ENCODE measurements around the gene RNU6-1. TPM values are rescaled to one million over a fixed set of nuclear protein-coding genes. Genes with fewer than 3 reads are reported as not detected.
A peak's percentile ranks its signal among the peaks of the same experiment; 100 is the strongest.

The RNU6-1 gene
- polyA plus RNA-seq, 1 of the 3 experiments (the other 2 are of a cell fraction): not detected

GRCh38 chr15:67813104-67813634 lies 26.7 kb downstream of the RNU6-1 start:
- ChIA-PET POLR2A (interaction anchor here (0.9 kb wide), 1 partner anchor 11 kb away, joined by 4 read pairs; no protein-coding TSS in a partner anchor), CTCF (no interaction called here)
- no peaks in the 10 kb centered on the region for H3K79me2 ChIP-seq (ENCODE audit: insufficient read depth)
- WGBS (ENCODE audit: low lambda C conversion rate): 88% methylated on average over 3 of the region's 3 CpGs
- no peaks in the 10 kb centered on the region for H3K9me3 ChIP-seq
- no peaks in the 10 kb centered on the region for H3F3A ChIP-seq (replicated peaks; ENCODE audit: insufficient read depth)
- no peak overlapping the region for H2AFZ ChIP-seq (ENCODE audit: low read depth)
- TF ChIP-seq GABPA (IDR thresholded peaks at IDR 0.05; ENCODE audit: low read depth) (no peak), TCF12 (IDR thresholded peaks at IDR 0.05) (no peak), REST (IDR thresholded peaks at IDR 0.05; ENCODE audit: low read depth, low read length) (no peak), ZBTB33 (IDR thresholded peaks at IDR 0.05; ENCODE audit: borderline replicate concordance, low read depth) (no peak), FOXJ3 (CRISPR knock-in tag; IDR thresholded peaks at IDR 0.05) (no peak), RXRA (IDR thresholded peaks at IDR 0.05; ENCODE audit: borderline replicate concordance, low read depth) (no peak), RCOR1 (IDR thresholded peaks at IDR 0.05; ENCODE audit: low read length) (no peak), MEF2A (IDR thresholded peaks at IDR 0.05; ENCODE audit: borderline replicate concordance, low read depth) (no peak), CHD2 (IDR thresholded peaks at IDR 0.05; ENCODE audit: low read length, partially characterized antibody) (no peak), USF1 (IDR thresholded peaks at IDR 0.05; ENCODE audit: borderline replicate concordance, low read depth) (no peak), SMC3 (IDR thresholded peaks at IDR 0.05; ENCODE audit: low read depth, low read length) (no peak), TAF1 (IDR thresholded peaks at IDR 0.05; ENCODE audit: borderline replicate concordance, low read depth, low read length) (no peak), YY1 (IDR thresholded peaks at IDR 0.05; ENCODE audit: low read depth) (no peak), NFIC (IDR thresholded peaks at IDR 0.05; ENCODE audit: borderline replicate concordance) (no peak), FOXM1 (IDR thresholded peaks at IDR 0.05; ENCODE audit: low read depth) (no peak), SIN3A (IDR thresholded peaks at IDR 0.05; ENCODE audit: borderline replicate concordance, low read depth, low read length) (no peak), RAD21 (IDR thresholded peaks at IDR 0.05; ENCODE audit: low read length) (no peak), EZH2phosphoT487 (IDR thresholded peaks at IDR 0.05; ENCODE audit: borderline replicate concordance, low read depth) (no peak), TEAD4 (IDR thresholded peaks at IDR 0.05; ENCODE audit: borderline replicate concordance, insufficient read depth) (no peak)
- no peaks in the 10 kb centered on the region for H3K27me3 ChIP-seq (ENCODE audit: insufficient read depth)
- no peaks in the 10 kb centered on the region for H4K20me1 ChIP-seq (ENCODE audit: insufficient read depth)
- H3K4me3 ChIP-seq (ENCODE audit: low read depth in 2 of 2, low read length in 1 of 2): no peak overlapping the region
- no peak overlapping the region for H3K4me2 ChIP-seq
- H3K9ac ChIP-seq: no peak overlapping the region
- H3K9me2 ChIP-seq: no peaks in the 10 kb centered on the region
- no peak overlapping the region for H3K27ac ChIP-seq (ENCODE audit: low read depth in 2 of 2, low read length in 1 of 2)
- DNase-seq: peak; percentile 9
- H3K36me3 ChIP-seq (replicated peaks in 1 of 2; ENCODE audit: control insufficient read depth in 1 of 2, insufficient read depth in 2 of 2, low read length in 1 of 2): no peaks in the 10 kb centered on the region
- H3K4me1 ChIP-seq (ENCODE audit: control insufficient read depth in 1 of 2, insufficient read depth in 2 of 2, low read depth in 1 of 2, low read length in 1 of 2): no peaks in the 10 kb centered on the region

Data from SK-N-SH (cell line).